ENCODE measurements around the gene PEMT.
A peak's percentile ranks its signal among the peaks of the same experiment; 100 is the strongest.
"Not testable (repeated sequence)": the region's sequence is repeated elsewhere in the genome, so short reads cannot be mapped to it uniquely, and the experiment has no call there.

PEMT gene

GRCh38 chr17:17591355-17592298, at the start of gene PEMT:
Gene PEMT (minus strand): TSS chr17:17591708. CDS start chr17:17591626, 82 bp downstream.
- DNase-seq, result peak; percentile 75

GRCh38 chr17:17639661-17640270, 48.3 kb upstream of the PEMT start:
- not testable (repeated sequence) for DNase-seq

GRCh38 chr17:17638467-17638866, 47.0 kb upstream of the PEMT start:
- DNase-seq, result no peak

- DNase-seq, result no peak
These were observed 44.9 kb upstream of the PEMT start for GRCh38 chr17:17636272-17636885.

- not testable (repeated sequence) for DNase-seq
These were observed 44.2 kb upstream of the PEMT start for GRCh38 chr17:17635537-17636271.

GRCh38 chr17:17635126-17635525, 43.6 kb upstream of the PEMT start:
- DNase-seq, result no peak

- DNase-seq, result no peak
These were observed 41.8 kb upstream of the PEMT start for GRCh38 chr17:17633310-17633709.

GRCh38 chr17:17632690-17633089, 41.2 kb upstream of the PEMT start:
- DNase-seq, result not testable (repeated sequence)

- no peak for DNase-seq
These were observed 37.0 kb upstream of the PEMT start for GRCh38 chr17:17628388-17629008.

GRCh38 chr17:17626840-17627239, 35.3 kb upstream of the PEMT start:
- no peak for DNase-seq

- DNase-seq, result no peak
These were observed 34.8 kb upstream of the PEMT start for GRCh38 chr17:17626151-17626805.

- DNase-seq, result no peak
These were observed 33.2 kb upstream of the PEMT start for GRCh38 chr17:17624741-17625140.

- no peak for DNase-seq
These were observed 32.4 kb upstream of the PEMT start for GRCh38 chr17:17623904-17624303.

- no peak for DNase-seq
These were observed 29.7 kb upstream of the PEMT start for GRCh38 chr17:17621254-17621653.

- DNase-seq, result peak; percentile 29
These were observed 22.2 kb upstream of the PEMT start for GRCh38 chr17:17613708-17614114.

- DNase-seq, result no peak
These were observed 20.8 kb upstream of the PEMT start for GRCh38 chr17:17612085-17613022.

GRCh38 chr17:17609121-17609520, 17.6 kb upstream of the PEMT start:
- DNase-seq, result peak; percentile 44

- no peak for DNase-seq
These were observed 15.0 kb upstream of the PEMT start for GRCh38 chr17:17606416-17607000.

GRCh38 chr17:17605729-17606088, 14.2 kb upstream of the PEMT start:
- no peak for DNase-seq

- DNase-seq, result no peak
These were observed 13.7 kb upstream of the PEMT start for GRCh38 chr17:17605083-17605728.

Measured in 8988T (cell line).